CD14-positive monocyte (primary cell): Measurements from ENCODE around the gene ELP1. TPM values are rescaled to one million over a fixed set of nuclear protein-coding genes. Genes with fewer than 3 reads are reported as not detected.

Source experiments
- DNase-seq, 3 donors: peaks; one replicate each; pipeline ENCODE4 v3.0.0-alpha.2; 2011 to 2022
- H2AFZ ChIP-seq: 2 replicates; pipeline ENCODE4 v1.6.0; 2012; ENCODE audit warnings: mild to moderate bottlenecking, low read depth, low read length, inconsistent platforms; ENCODE audit not compliant: insufficient read depth, poor library complexity, severe bottlenecking
- H3K27ac ChIP-seq, 2 donors: 1 replicate in 1 of 2; 2 replicates in 1 of 2; pipeline ENCODE4 v1.5.1; 2012 to 2013; ENCODE audit warnings: low read length in 2 of 2, control low read depth in 1 of 2, inconsistent platforms in 1 of 2, low read depth in 1 of 2, mild to moderate bottlenecking in 1 of 2
- H3K27me3 ChIP-seq, 2 donors: one replicate each; pipeline versions ENCODE4 v1.6.0 to v1.6.1; 2011 to 2013; ENCODE audit warnings: low read length in 2 of 2; ENCODE audit not compliant: control insufficient read depth in 2 of 2, insufficient read depth in 2 of 2
- H3K36me3 ChIP-seq, 2 donors: replicated peaks in 1 of 2; 1 replicate in 1 of 2; 2 replicates in 1 of 2; pipeline versions ENCODE4 v1.5.1 to v1.6.1; 2012 to 2013; ENCODE audit warnings: low read length in 2 of 2, control low read depth in 1 of 2, inconsistent platforms in 1 of 2, mild to moderate bottlenecking in 1 of 2; ENCODE audit not compliant: insufficient read depth in 2 of 2, control insufficient read depth in 1 of 2
- H3K4me1 ChIP-seq, 2 donors: 1 replicate in 1 of 2; 2 replicates in 1 of 2; pipeline versions ENCODE4 v1.5.1 to v1.6.1; 2012 to 2013; ENCODE audit warnings: low read length in 2 of 2, control low read depth in 1 of 2, inconsistent platforms in 1 of 2, mild to moderate bottlenecking in 1 of 2, moderate library complexity in 1 of 2; ENCODE audit not compliant: insufficient read depth in 2 of 2, control insufficient read depth in 1 of 2
- H3K4me2 ChIP-seq: replicated peaks from 2 replicates; pipeline ENCODE3; 2012; ENCODE audit warnings: low read length, moderate library complexity, mild to moderate bottlenecking; ENCODE audit not compliant: poor library complexity, severe bottlenecking; ENCODE audit errors: extremely low read depth
- H3K4me3 ChIP-seq, 3 experiments: fragments of 200-600 bp in 1 of 3; sonication (generic) in 1 of 3; replicated peaks in 1 of 3; 1 replicate in 2 of 3; 2 replicates in 1 of 3; pipeline ENCODE4 v1.5.1; 2011 to 2013; ENCODE audit warnings: low read length in 3 of 3, mild to moderate bottlenecking in 3 of 3, control low read depth in 2 of 3, low read depth in 2 of 3, inconsistent platforms in 1 of 3, moderate library complexity in 1 of 3
- H3K79me2 ChIP-seq: 2 replicates; pipeline ENCODE4 v1.6.0; 2012; ENCODE audit warnings: mild to moderate bottlenecking, control low read depth, inconsistent platforms, low read length, moderate library complexity; ENCODE audit not compliant: insufficient read depth
- H3K9ac ChIP-seq: 2 replicates; pipeline ENCODE4 v1.6.0; 2017; ENCODE audit warnings: low read length, mild to moderate bottlenecking; ENCODE audit not compliant: insufficient read depth, poor library complexity, severe bottlenecking
- H3K9me3 ChIP-seq, 2 donors: replicated peaks in 1 of 2; 1 replicate in 1 of 2; 2 replicates in 1 of 2; pipeline versions ENCODE4 v1.5.1 to v1.6.1; 2012 to 2013; ENCODE audit warnings: low read length in 2 of 2, control low read depth in 1 of 2; ENCODE audit not compliant: control insufficient read depth in 1 of 2, insufficient read depth in 1 of 2
- H4K20me1 ChIP-seq: 2 replicates; pipeline ENCODE4 v1.6.0; 2012; ENCODE audit warnings: mild to moderate bottlenecking, low read length, control low read depth, moderate library complexity; ENCODE audit not compliant: insufficient read depth
- H3K27ac Mint-ChIP-seq, 7 donors: one replicate each; pipeline ENCODE4 v1.8.0; 2020; ENCODE audit warnings: mild to moderate bottlenecking in 7 of 7, mixed read lengths in 7 of 7, moderate library complexity in 6 of 7, inconsistent platforms in 2 of 7
- H3K27me3 Mint-ChIP-seq, 3 donors: one replicate each; pipeline ENCODE4 v1.8.0; 2021 to 2022; ENCODE audit warnings: low read depth in 3 of 3, mild to moderate bottlenecking in 3 of 3, mixed read lengths in 3 of 3, moderate library complexity in 3 of 3, inconsistent platforms in 1 of 3
- H3K36me3 Mint-ChIP-seq, 2 donors: one replicate each; pipeline ENCODE4 v1.8.0; 2020; ENCODE audit warnings: mixed read lengths in 2 of 2, inconsistent platforms in 1 of 2, mild to moderate bottlenecking in 1 of 2
- H3K4me1 Mint-ChIP-seq: one replicate; pipeline ENCODE4 v1.8.0; 2020; ENCODE audit warnings: mild to moderate bottlenecking, mixed read lengths
- H3K4me3 Mint-ChIP-seq, 2 donors: one replicate each; pipeline ENCODE4 v1.8.0; 2020; ENCODE audit warnings: mild to moderate bottlenecking in 2 of 2, mixed read lengths in 2 of 2, moderate library complexity in 1 of 2
- H3K9me3 Mint-ChIP-seq, 7 donors: one replicate each; pipeline ENCODE4 v1.8.0; 2020 to 2022; ENCODE audit warnings: mixed read lengths in 7 of 7, mild to moderate bottlenecking in 6 of 7, moderate library complexity in 6 of 7, inconsistent platforms in 2 of 7
- CTCF ChIP-seq: fragments of 200-600 bp; IDR thresholded peaks from one replicate; pipeline ENCODE4 v1.8.0; 2022; ENCODE audit warnings: antibody characterized with exemption, mild to moderate bottlenecking
- WGBS: methylation state at CpG from one replicate; pipeline ENCODE4 v1.1.5; 2013; ENCODE audit warnings: missing lambda C conversion rate; ENCODE audit not compliant: insufficient coverage; 5-methylcytosine and 5-hydroxymethylcytosine counted together
- intact Hi-C, 2 donors: fragments of 100-400 bp; cut with micrococcal nuclease; formaldehyde crosslinking; loops; one replicate each; pipeline versions ENCODE4 v1.15.0 to v1.15.1; 2023
- polyA plus RNA-seq, 3 donors: library from polyadenylated mRNA; depleted of rRNA in 1 of 3; unstranded in 2 of 3; stranded (reverse) in 1 of 3; fragments of 300-500 nt in 2 of 3; fragments of >200 nt in 1 of 3; fragmentation: Illumina TruSeq in 2 of 3; gene quantifications; 1 replicate in 2 of 3; 2 replicates in 1 of 3; pipeline ENCODE4 v1.2.3, GENCODE V29; 2012 to 2021

Gene ELP1
- polyA plus RNA-seq, 3 donors, result 7.9 to 12.2 (median 11.1) TPM

- no peaks in the 10 kb centered on the region for H4K20me1 ChIP-seq
- no peaks in the 10 kb centered on the region for H3K9me3 Mint-ChIP-seq
- no peak for DNase-seq
- no peak overlapping the region for H2AFZ ChIP-seq
- H3K4me1 Mint-ChIP-seq, result peaks cover 17% of the 10 kb centered on the region
- H3K4me2 ChIP-seq, result no peak overlapping the region
- peaks cover 16 to 22% of the 10 kb centered on the region in 2 donors for H3K4me1 ChIP-seq
- peaks cover 25 to 53% of the 10 kb centered on the region in 2 donors for H3K36me3 ChIP-seq
- no peak for TF ChIP-seq CTCF
- H3K36me3 Mint-ChIP-seq, result peaks cover 34 to 40% of the 10 kb centered on the region in 2 donors
- H3K9ac ChIP-seq, result no peak overlapping the region
- H3K27me3 ChIP-seq, result no peaks in the 10 kb centered on the region
- H3K9me3 ChIP-seq, result no peaks in the 10 kb centered on the region
- 100% methylated on average over 2 of the region's 5 CpGs for WGBS
- intact Hi-C loops, result loop anchor here in 1 of 2 donors (10.0 kb wide), 1 partner anchor 187 kb away; no protein-coding TSS in a partner anchor
- no peak overlapping the region for H3K4me3 ChIP-seq
- H3K79me2 ChIP-seq, result peaks cover 32% of the 10 kb centered on the region
- H3K27ac ChIP-seq, result no peak overlapping the region
- H3K27me3 Mint-ChIP-seq, result peaks cover 0 to 1% (median 0%) of the 10 kb centered on the region in 3 donors
- H3K27ac Mint-ChIP-seq, result no peak overlapping the region
- no peak overlapping the region for H3K4me3 Mint-ChIP-seq
Measured at GRCh38 chr9:108937561-108938305, 3.8 kb upstream of the ELP1 start.

- peak within 1 kb of the TSS; percentile 84 for H3K9ac ChIP-seq
- H3K27me3 ChIP-seq, result no peaks in the 10 kb centered on the region
- H3K79me2 ChIP-seq, result peaks cover 44% of the 10 kb centered on the region
- Mint-ChIP-seq H3K36me3 (peaks cover 28 to 38% of the 10 kb centered on the region in 2 donors), H3K27ac (peak within 1 kb of the TSS; percentile 91 to 97 (median 96)), H3K9me3 (no peaks in the 10 kb centered on the region), H3K4me1 (peaks cover 19% of the 10 kb centered on the region), H3K27me3 (peaks cover 0 to 1% (median 0%) of the 10 kb centered on the region in 3 donors), H3K4me3 (peak within 1 kb of the TSS; percentile 97 to 98)
- peak in 2 of 3 donors; percentile 76 to 83 for DNase-seq
- H3K27ac ChIP-seq, result peak within 1 kb of the TSS; percentile 86 to 93
- peak within 1 kb of the TSS; percentile 98 for H2AFZ ChIP-seq
- no peaks in the 10 kb centered on the region for H3K9me3 ChIP-seq
- H3K4me1 ChIP-seq, result peaks cover 19 to 25% of the 10 kb centered on the region in 2 donors
- H3K36me3 ChIP-seq, result peaks cover 10 to 33% of the 10 kb centered on the region in 2 donors
- WGBS, result under 1% methylated on average over 37 of the region's 47 CpGs
- intact Hi-C loops, result loop anchor here in 1 of 2 donors (5.0 to 10.0 kb wide), 2 partner anchors 78 to 190 kb away; partner anchors contain the start of gene CTNNAL1
- no peaks in the 10 kb centered on the region for H4K20me1 ChIP-seq
- TF ChIP-seq CTCF, result no peak
- peak within 1 kb of the TSS; percentile 95 for H3K4me2 ChIP-seq
- H3K4me3 ChIP-seq, result peak within 1 kb of the TSS; percentile 69 to 96 (median 88)
Measured at GRCh38 chr9:108934323-108934893, 484 bp upstream of the ELP1 start, which contains the start of gene ABITRAM. TSS of gene ABITRAM (plus strand) at chr9:108934400. CDS start at chr9:108934487, 87 bp downstream.
